ENCODE results near the gene CNPY3. TPM values are rescaled to one million over a fixed set of nuclear protein-coding genes. Genes with fewer than 3 reads are reported as not detected.

CNPY3 gene
- total and polyA plus RNA-seq, 10 of the 15 experiments (the other 5 are each of a cell fraction or from before 2014, with no cell fraction given), result 7.2 to 102 (median 73.6) TPM

GRCh38 chr6:42890311-42891198, 38.7 kb upstream of the CNPY3 start (continued):
- TF ChIP-seq REST (IDR thresholded peaks at IDR 0.05; ENCODE audit: low read depth, low read length) (no peak; the same call in 1 of the 2 replicates), RCOR1 (conservative IDR thresholded peaks at IDR 0.05; ENCODE audit: low read depth, low read length) (0 out of 2 replicates have a peak, but pooled peaks have one; percentile 0), E2F8 (IDR thresholded peaks at IDR 0.05; ENCODE audit: low read depth, partially characterized antibody) (peak; percentile 67), CHD2 (IDR thresholded peaks at IDR 0.05; ENCODE audit: borderline replicate concordance, low read depth, low read length) (no peak), ELK1 (IDR thresholded peaks at IDR 0.05; ENCODE audit: low read depth, low read length) (peak; percentile 93), JUND (IDR thresholded peaks at IDR 0.05; ENCODE audit: low read depth, low read length) (peak; percentile 99), MTA3 (IDR thresholded peaks at IDR 0.05; ENCODE audit: borderline replicate concordance, low read length) (peak; percentile 77; the same call in 1 of the 2 replicates), POU2F2 (IDR thresholded peaks at IDR 0.05; ENCODE audit: borderline replicate concordance, low read depth, low read length) (peak; percentile 74; the same call in 2 of the 3 replicates), MAX (IDR thresholded peaks at IDR 0.05; ENCODE audit: low read depth, low read length) (peak; percentile 63; the same call in 1 of the 2 replicates), NBN (IDR thresholded peaks at IDR 0.05) (peak; percentile 95), NR2C2 (IDR thresholded peaks at IDR 0.05; ENCODE audit: borderline replicate concordance, control insufficient read depth, insufficient read length, low read depth) (no peak), BACH1 (IDR thresholded peaks at IDR 0.05; ENCODE audit: borderline replicate concordance) (peak; percentile 91), NRF1 (conservative IDR thresholded peaks at IDR 0.05; ENCODE audit: low read depth, low read length) (no peak), RFX5 (IDR thresholded peaks at IDR 0.05; ENCODE audit: low read depth, low read length) (no peak), SUPT20H (IDR thresholded peaks at IDR 0.05; ENCODE audit: borderline replicate concordance, control insufficient read depth, low read depth, low read length) (no peak), CBX5 (IDR thresholded peaks at IDR 0.05; ENCODE audit: low read depth) (no peak)
- TF ChIP-seq, protein P1, sequence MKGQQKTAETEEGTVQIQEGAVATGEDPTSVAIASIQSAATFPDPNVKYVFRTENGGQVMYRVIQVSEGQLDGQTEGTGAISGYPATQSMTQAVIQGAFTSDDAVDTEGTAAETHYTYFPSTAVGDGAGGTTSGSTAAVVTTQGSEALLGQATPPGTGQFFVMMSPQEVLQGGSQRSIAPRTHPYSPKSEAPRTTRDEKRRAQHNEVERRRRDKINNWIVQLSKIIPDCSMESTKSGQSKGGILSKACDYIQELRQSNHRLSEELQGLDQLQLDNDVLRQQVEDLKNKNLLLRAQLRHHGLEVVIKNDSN (IDR thresholded peaks at IDR 0.05; ENCODE audit: borderline replicate concordance, extremely low read length, insufficient read depth, low read depth, low read length), result no peak

Data from GM12878 (cell line).